ENCODE measurements around the gene PLAC1. TPM values are rescaled to one million over a fixed set of nuclear protein-coding genes. Genes with fewer than 3 reads are reported as not detected.

Gene PLAC1
- total RNA-seq, 1 experiment from 2014 or later: not detected

GRCh38 chrX:134625315-134625718 lies 33.0 kb downstream of the PLAC1 start:
- DNase-seq (ENCODE audit: low spot score) (no peak), ATAC-seq (no peak)
- Mint-ChIP-seq H3K27ac (no peak overlapping the region), H3K36me3 (no peaks in the 10 kb centered on the region), H3K4me3 (no peak overlapping the region), H3K27me3 (ENCODE audit: low read depth) (peaks cover 2% of the 10 kb centered on the region), H3K9me3 (no peaks in the 10 kb centered on the region), H3K4me1 (peaks cover 18% of the 10 kb centered on the region)
- ChIA-PET POLR2A (no interaction called here), CTCF (no interaction called here)
- TF ChIP-seq PRDM15 (CRISPR knock-in tag; IDR thresholded peaks at IDR 0.05) (no peak), ZNF532 (CRISPR knock-in tag; IDR thresholded peaks at IDR 0.05; ENCODE audit: borderline replicate concordance) (no peak), ZNF138 (CRISPR knock-in tag; conservative IDR thresholded peaks at IDR 0.05) (no peak), OVOL2 (CRISPR knock-in tag; IDR thresholded peaks at IDR 0.05; ENCODE audit: borderline replicate concordance) (no peak), CREM (CRISPR knock-in tag; IDR thresholded peaks at IDR 0.05) (no peak), ATF2 (CRISPR knock-in tag; IDR thresholded peaks at IDR 0.05; ENCODE audit: borderline replicate concordance, low read depth) (no peak), AR (CRISPR knock-in tag; IDR thresholded peaks at IDR 0.05) (no peak), ESRRA (CRISPR knock-in tag; IDR thresholded peaks at IDR 0.05; ENCODE audit: borderline replicate concordance) (no peak), ZNF281 (CRISPR knock-in tag; IDR thresholded peaks at IDR 0.05) (no peak), TEAD4 (CRISPR knock-in tag; IDR thresholded peaks at IDR 0.05) (no peak), MXD4 (CRISPR knock-in tag; IDR thresholded peaks at IDR 0.05; ENCODE audit: borderline replicate concordance) (no peak), IRF1 (CRISPR knock-in tag; IDR thresholded peaks at IDR 0.05) (no peak), ZNF512 (CRISPR knock-in tag; IDR thresholded peaks at IDR 0.05; ENCODE audit: borderline replicate concordance) (no peak), ATF3 (CRISPR knock-in tag; conservative IDR thresholded peaks at IDR 0.05) (no peak), JUN (CRISPR knock-in tag; IDR thresholded peaks at IDR 0.05) (no peak), SOX15 (CRISPR knock-in tag; IDR thresholded peaks at IDR 0.05) (no peak), TCF7 (CRISPR knock-in tag; IDR thresholded peaks at IDR 0.05; ENCODE audit: low read depth) (no peak), ZBTB21 (CRISPR knock-in tag; IDR thresholded peaks at IDR 0.05; ENCODE audit: borderline replicate concordance) (no peak), MYBL2 (CRISPR knock-in tag; IDR thresholded peaks at IDR 0.05) (no peak), NR3C1 (CRISPR knock-in tag; conservative IDR thresholded peaks at IDR 0.05; ENCODE audit: low read depth) (no peak)

Data from WTC11 (cell line).